GM13976 (cell line): ENCODE data around the gene SMR3A.

Experiments
- DNase-seq: peaks from one replicate; pipeline ENCODE4 v3.0.0; 2012; ENCODE audit warnings: low spot score
- in situ Hi-C: fragments of 300-500 bp; cut with MboI; formaldehyde crosslinking; loops from one replicate; pipeline ENCODE4 v1.12.0; 2022; ENCODE audit warnings: low sequenced_read_pairs, mixed read lengths, inconsistent platforms; ENCODE audit not compliant: unreplicated experiment
- TF ChIP-seq, protein P1 (sequence below): IDR thresholded peaks from 2 replicates; pipeline ENCODE4 v1.5.1; 2012; ENCODE audit warnings: borderline replicate concordance, mild to moderate bottlenecking; ENCODE audit not compliant: insufficient read depth; ENCODE audit errors: extremely low read depth, missing control alignments, control extremely low read depth

SMR3A gene

DNA sequence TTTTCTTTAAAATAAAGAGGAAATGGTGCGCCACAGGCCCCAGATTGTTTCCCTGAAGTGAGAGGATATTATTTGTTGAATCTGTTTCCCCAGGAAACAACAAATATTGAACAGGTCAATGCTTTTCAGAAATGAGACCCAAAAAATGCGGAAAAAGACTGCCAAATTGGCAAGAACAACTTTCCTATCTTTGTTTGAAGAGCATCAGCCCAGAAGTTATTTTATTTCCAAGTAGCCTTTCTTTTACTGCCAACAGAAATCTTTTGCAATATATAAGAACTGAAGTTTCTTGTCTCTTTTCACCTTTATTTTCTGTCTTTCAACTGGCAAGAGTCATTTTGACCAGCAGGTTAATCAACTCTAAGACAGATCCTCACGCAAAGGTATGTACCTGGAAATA is at the start of gene SMR3A:
Gene SMR3A (plus strand): TSS at position 301 of the 400 bp plus-strand sequence. CDS start 1,356 bp downstream, outside the sequence.
- in situ Hi-C loops, result no loop called here
- TF ChIP-seq, protein P1, sequence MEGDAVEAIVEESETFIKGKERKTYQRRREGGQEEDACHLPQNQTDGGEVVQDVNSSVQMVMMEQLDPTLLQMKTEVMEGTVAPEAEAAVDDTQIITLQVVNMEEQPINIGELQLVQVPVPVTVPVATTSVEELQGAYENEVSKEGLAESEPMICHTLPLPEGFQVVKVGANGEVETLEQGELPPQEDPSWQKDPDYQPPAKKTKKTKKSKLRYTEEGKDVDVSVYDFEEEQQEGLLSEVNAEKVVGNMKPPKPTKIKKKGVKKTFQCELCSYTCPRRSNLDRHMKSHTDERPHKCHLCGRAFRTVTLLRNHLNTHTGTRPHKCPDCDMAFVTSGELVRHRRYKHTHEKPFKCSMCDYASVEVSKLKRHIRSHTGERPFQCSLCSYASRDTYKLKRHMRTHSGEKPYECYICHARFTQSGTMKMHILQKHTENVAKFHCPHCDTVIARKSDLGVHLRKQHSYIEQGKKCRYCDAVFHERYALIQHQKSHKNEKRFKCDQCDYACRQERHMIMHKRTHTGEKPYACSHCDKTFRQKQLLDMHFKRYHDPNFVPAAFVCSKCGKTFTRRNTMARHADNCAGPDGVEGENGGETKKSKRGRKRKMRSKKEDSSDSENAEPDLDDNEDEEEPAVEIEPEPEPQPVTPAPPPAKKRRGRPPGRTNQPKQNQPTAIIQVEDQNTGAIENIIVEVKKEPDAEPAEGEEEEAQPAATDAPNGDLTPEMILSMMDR, result no peak
- no peak for DNase-seq

DNA sequence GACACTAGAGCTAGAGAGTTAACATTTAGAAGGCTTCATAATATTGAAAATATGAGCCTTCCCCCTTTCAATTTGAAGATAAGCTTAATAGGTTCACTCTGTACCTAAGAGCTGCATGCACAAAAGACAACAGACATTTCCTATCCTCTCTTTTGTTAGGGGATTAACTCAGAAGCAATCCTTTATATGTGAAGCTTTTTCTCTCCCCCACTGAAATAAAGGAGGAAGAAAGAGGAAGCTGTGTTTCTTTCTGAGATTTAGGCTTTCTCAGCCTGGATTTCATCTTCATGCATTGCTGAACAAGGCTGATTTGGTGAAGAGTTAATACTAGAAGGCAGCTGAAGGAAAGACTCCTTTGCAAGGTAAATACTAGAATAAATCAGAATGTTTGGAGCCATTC is 46.8 kb upstream of the SMR3A start:
- in situ Hi-C loops, result no loop called here
- no peak for DNase-seq
- TF ChIP-seq, protein P1, result no peak

DNA sequence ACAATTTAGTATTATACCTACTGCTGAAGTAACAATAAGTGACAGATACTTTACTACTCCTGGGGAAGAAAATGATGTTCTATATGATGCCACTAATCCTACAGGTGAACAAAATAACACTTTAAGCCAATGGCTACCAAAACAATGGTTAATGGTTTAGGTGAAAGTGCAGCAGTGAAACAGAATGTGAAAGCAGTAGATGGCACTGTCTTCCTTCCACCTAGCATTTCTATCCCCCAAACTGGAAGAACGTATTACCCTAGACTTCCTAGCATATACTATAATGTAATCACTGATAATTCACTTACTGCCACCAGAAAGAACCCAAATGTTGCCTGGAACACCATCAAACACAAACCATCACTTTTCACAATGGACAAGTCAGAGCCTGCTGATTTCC is 44.6 kb upstream of the SMR3A start:
- in situ Hi-C loops, result no loop called here
- TF ChIP-seq, protein P1, result no peak
- no peak for DNase-seq

DNA sequence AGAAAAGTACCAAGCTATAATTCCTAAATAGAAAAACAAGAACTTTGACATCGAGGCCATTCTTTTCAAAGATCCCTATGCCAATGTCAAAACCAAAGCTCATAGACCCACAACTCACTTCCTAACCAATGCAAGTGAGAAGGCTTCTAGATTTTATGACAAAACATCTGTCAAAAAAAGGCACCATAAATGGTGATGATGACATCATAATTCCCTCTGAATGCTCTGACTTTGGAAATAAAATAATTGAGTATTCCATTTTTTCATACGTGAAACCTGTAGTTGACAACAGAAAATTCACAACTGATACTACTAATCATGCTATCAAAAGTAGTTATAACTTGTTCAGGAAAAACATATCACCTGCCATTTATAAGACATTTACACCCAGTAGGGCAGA is 34.5 kb upstream of the SMR3A start:
- no peak for DNase-seq
- TF ChIP-seq, protein P1, result no peak
- in situ Hi-C loops, result no loop called here

DNA sequence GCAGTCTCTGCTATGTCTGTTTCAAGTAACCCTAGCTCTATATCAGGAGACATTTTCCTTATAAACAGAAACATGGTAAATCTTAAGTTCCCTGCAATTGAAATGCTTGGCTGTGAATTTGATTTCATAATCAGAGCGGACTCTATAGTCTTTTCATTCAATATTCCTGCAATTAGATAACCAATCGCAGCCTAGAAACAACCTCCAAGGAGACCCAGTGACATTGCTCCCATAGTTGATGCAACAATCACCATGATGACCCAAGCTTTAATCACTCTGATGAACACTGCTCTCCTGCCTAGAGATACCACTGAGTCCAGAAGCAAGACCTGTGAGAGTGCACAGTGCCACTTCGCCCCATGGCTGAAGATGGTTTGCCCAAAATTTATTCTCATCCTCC is 25.9 kb upstream of the SMR3A start, which contains the start of gene CABS1:
Gene CABS1 (plus strand): TSS at position 301 of the 400 bp plus-strand sequence. CDS start 59 bp downstream, at position 360.
- in situ Hi-C loops, result no loop called here
- no peak for DNase-seq
- TF ChIP-seq, protein P1, result no peak

DNA sequence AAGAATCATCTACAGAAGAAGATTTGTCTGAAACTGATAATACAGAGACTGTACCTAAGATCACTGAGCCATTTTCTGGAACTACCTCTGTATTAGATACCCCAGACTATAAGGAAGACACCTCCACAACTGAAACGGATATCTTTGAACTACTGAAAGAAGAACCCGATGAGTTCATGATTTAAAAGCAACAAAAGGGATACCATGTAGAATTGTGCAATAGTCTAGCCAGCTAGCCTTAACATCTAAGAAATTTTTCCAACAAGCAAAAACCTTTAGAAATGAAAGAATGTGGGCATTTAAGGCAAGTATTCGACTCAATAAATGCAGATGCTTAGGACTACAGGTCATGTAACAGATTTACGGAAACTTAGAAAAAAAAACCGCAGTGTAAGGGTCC is 24.5 kb upstream of the SMR3A start:
- TF ChIP-seq, protein P1, result no peak
- DNase-seq, result no peak
- in situ Hi-C loops, result no loop called here
